Measurements from ENCODE around the gene REG1A. TPM values are rescaled to one million over a fixed set of nuclear protein-coding genes. Genes with fewer than 3 reads are reported as not detected.

The REG1A gene
- total RNA-seq, 5 donors from 2014 or later (not counting 1 experiment from before 2014, with no cell fraction given): 9.1 to 11.7 (median 9.4) TPM; not detected in 2

DNA sequence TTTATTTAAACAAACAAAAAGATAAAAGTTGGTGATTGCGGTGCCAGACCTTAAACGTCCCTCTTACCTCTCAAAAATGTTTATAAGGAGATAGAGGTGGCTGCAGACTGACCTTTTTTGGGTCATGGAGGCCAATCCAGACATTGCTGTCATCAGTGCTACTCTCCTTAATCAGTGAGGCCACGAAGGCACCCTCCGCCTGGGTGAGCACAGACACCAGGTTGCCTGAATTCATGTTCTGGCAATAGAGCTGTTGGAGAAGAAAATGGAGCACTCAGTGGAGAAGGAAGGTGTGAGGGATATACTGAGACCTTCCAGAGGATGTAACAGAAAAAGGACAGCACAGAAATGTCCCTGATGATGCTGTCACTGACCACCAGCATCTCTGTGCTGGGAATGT, 34.0 kb upstream of the REG1A start:
- Mint-ChIP-seq H3K9me3 (peaks cover 7 to 21% (median 15%) of the 10 kb centered on the region in 3 donors), H3K27me3 (no peaks in the 10 kb centered on the region), H3K36me3 (no peaks in the 10 kb centered on the region), H3K27ac (no peak overlapping the region), H3K4me1 (no peaks in the 10 kb centered on the region), H3K4me3 (no peak overlapping the region)
- Histone ChIP-seq H3K4me1 (ENCODE audit: control insufficient read depth in 1 of 2, extremely low read depth in 1 of 2, insufficient read depth in 2 of 2, low read length in 2 of 2) (no peaks in the 10 kb centered on the region), H3K9me3 (no peaks in the 10 kb centered on the region), H3K4me3 (ENCODE audit: control insufficient read depth in 1 of 2, extremely low read depth in 1 of 2, low read length in 1 of 2) (no peak overlapping the region), H3K36me3 (ENCODE audit: control insufficient read depth in 2 of 2, extremely low read depth in 1 of 2, insufficient read depth in 1 of 2, low read length in 1 of 2) (no peaks in the 10 kb centered on the region), H3K27ac (ENCODE audit: low read length) (no peak overlapping the region), H3K27me3 (replicated peaks in 1 of 2; ENCODE audit: control insufficient read depth in 2 of 2, extremely low read depth in 1 of 2, insufficient read depth in 2 of 2, low read length in 1 of 2) (no peaks in the 10 kb centered on the region)
- no peak for DNase-seq
- ChIA-PET CTCF (no interaction called here), POLR2A (no interaction called here)
- 93% methylated on average over 2 of the region's 4 CpGs for WGBS (ENCODE audit: insufficient coverage)
- ATAC-seq (replicated peaks in 1 of 4): no peak

GRCh38 chr2:79087785-79088364, 32.4 kb upstream of the REG1A start, which contains the start of gene REG1B:
Gene REG1B, minus strand, starts transcription at chr2:79087993. Its CDS starts 381 bp downstream, at chr2:79087612.
- H3K27me3 Mint-ChIP-seq: no peaks in the 10 kb centered on the region
- H3K27ac ChIP-seq (ENCODE audit: low read length): no peak within 1 kb of the TSS
- no peaks in the 10 kb centered on the region for H3K27me3 ChIP-seq (replicated peaks in 1 of 2; ENCODE audit: control insufficient read depth in 2 of 2, extremely low read depth in 1 of 2, insufficient read depth in 2 of 2, low read length in 1 of 2)
- POLR2A ChIA-PET: no interaction called here
- no peak for DNase-seq
- H3K4me1 Mint-ChIP-seq: no peaks in the 10 kb centered on the region
- H3K36me3 Mint-ChIP-seq: no peaks in the 10 kb centered on the region
- CTCF ChIA-PET: no interaction called here
- 57% methylated on average over 1 of the region's 2 CpGs for WGBS (ENCODE audit: insufficient coverage)
- no peak for ATAC-seq (replicated peaks in 1 of 4)
- H3K4me3 ChIP-seq (ENCODE audit: control insufficient read depth in 1 of 2, extremely low read depth in 1 of 2, low read length in 1 of 2): no peak within 1 kb of the TSS
- no peaks in the 10 kb centered on the region for H3K4me1 ChIP-seq (ENCODE audit: control insufficient read depth in 1 of 2, extremely low read depth in 1 of 2, insufficient read depth in 2 of 2, low read length in 2 of 2)
- H3K27ac Mint-ChIP-seq: no peak within 1 kb of the TSS
- no peak within 1 kb of the TSS for H3K4me3 Mint-ChIP-seq
- peaks cover 3 to 17% (median 14%) of the 10 kb centered on the region in 3 donors for H3K9me3 Mint-ChIP-seq
- H3K9me3 ChIP-seq: no peaks in the 10 kb centered on the region
- no peaks in the 10 kb centered on the region for H3K36me3 ChIP-seq (ENCODE audit: control insufficient read depth in 2 of 2, extremely low read depth in 1 of 2, insufficient read depth in 1 of 2, low read length in 1 of 2)

DNA sequence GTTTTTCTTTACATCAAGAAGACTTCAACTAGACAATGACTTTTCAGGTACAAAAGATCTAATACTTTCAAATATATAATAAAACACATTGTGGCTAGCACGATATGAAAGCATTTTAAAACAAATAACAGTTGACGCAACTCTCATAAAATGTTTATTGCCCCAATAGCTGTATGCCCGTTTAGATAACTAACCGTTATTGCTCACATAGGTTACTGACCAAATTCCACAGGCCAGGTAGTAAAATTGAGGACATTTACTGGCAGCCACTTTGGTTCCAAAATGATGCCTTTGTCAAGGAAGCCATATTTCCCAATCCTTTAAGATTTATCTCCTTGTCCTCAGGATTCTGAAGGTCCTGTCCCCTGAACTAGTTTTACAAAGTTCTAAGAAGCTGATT, 29.6 kb upstream of the REG1A start:
- Mint-ChIP-seq H3K9me3 (peaks cover 0 to 17% (median 7%) of the 10 kb centered on the region in 3 donors), H3K27me3 (no peaks in the 10 kb centered on the region), H3K4me3 (no peak overlapping the region), H3K4me1 (no peaks in the 10 kb centered on the region), H3K36me3 (no peaks in the 10 kb centered on the region), H3K27ac (no peak overlapping the region)
- H3K9me3 ChIP-seq: no peaks in the 10 kb centered on the region
- ChIA-PET POLR2A (no interaction called here), CTCF (no interaction called here)
- no peak overlapping the region for H3K4me3 ChIP-seq (ENCODE audit: control insufficient read depth in 1 of 2, extremely low read depth in 1 of 2, low read length in 1 of 2)
- H3K36me3 ChIP-seq (ENCODE audit: control insufficient read depth in 2 of 2, extremely low read depth in 1 of 2, insufficient read depth in 1 of 2, low read length in 1 of 2): no peaks in the 10 kb centered on the region
- DNase-seq: no peak
- no peaks in the 10 kb centered on the region for H3K4me1 ChIP-seq (ENCODE audit: control insufficient read depth in 1 of 2, extremely low read depth in 1 of 2, insufficient read depth in 2 of 2, low read length in 2 of 2)
- 76% methylated on average over 3 of the region's 4 CpGs for WGBS (ENCODE audit: insufficient coverage)
- no peak for ATAC-seq (replicated peaks in 1 of 4)
- no peak overlapping the region for H3K27ac ChIP-seq (ENCODE audit: low read length)
- no peaks in the 10 kb centered on the region for H3K27me3 ChIP-seq (replicated peaks in 1 of 2; ENCODE audit: control insufficient read depth in 2 of 2, extremely low read depth in 1 of 2, insufficient read depth in 2 of 2, low read length in 1 of 2)

DNA sequence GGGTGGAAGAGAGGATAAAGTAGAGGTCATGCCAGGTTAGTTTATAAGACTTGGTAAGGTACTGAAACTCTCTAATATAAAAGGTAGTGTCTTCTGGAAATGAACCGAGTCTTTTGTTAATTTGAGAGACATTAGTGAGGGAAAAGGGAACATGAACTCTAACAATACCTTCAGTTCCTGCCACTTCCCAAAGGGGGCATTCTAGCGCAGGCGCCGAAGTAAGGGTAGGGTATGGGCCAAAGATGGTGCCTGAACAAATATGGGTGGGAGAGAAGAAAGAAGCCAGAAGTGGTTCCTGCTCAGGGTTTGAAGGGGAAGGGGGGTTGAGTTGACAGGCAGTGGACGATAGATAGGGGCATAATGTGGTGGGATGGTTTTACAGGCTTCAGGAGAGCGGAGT, 22.4 kb upstream of the REG1A start:
- DNase-seq (no peak), ATAC-seq (replicated peaks in 1 of 4) (no peak)
- ChIA-PET POLR2A (no interaction called here), CTCF (no interaction called here)
- Mint-ChIP-seq H3K27ac (no peak overlapping the region), H3K9me3 (peaks cover 13 to 23% (median 23%) of the 10 kb centered on the region in 3 donors), H3K36me3 (no peaks in the 10 kb centered on the region), H3K4me3 (no peak overlapping the region), H3K4me1 (no peaks in the 10 kb centered on the region), H3K27me3 (no peaks in the 10 kb centered on the region)
- Histone ChIP-seq H3K27me3 (replicated peaks in 1 of 2; ENCODE audit: control insufficient read depth in 2 of 2, extremely low read depth in 1 of 2, insufficient read depth in 2 of 2, low read length in 1 of 2) (no peaks in the 10 kb centered on the region), H3K27ac (ENCODE audit: low read length) (no peak overlapping the region), H3K4me1 (ENCODE audit: control insufficient read depth in 1 of 2, extremely low read depth in 1 of 2, insufficient read depth in 2 of 2, low read length in 2 of 2) (no peaks in the 10 kb centered on the region), H3K9me3 (peaks cover 3% of the 10 kb centered on the region), H3K4me3 (ENCODE audit: control insufficient read depth in 1 of 2, extremely low read depth in 1 of 2, low read length in 1 of 2) (no peak overlapping the region), H3K36me3 (ENCODE audit: control insufficient read depth in 2 of 2, extremely low read depth in 1 of 2, insufficient read depth in 1 of 2, low read length in 1 of 2) (no peaks in the 10 kb centered on the region)
- WGBS (ENCODE audit: insufficient coverage): 72% methylated on average over 5 of the region's 6 CpGs

- Mint-ChIP-seq H3K9me3 (peaks cover 18 to 27% (median 23%) of the 10 kb centered on the region in 3 donors), H3K4me3 (no peak overlapping the region), H3K27me3 (no peaks in the 10 kb centered on the region), H3K36me3 (no peaks in the 10 kb centered on the region), H3K4me1 (no peaks in the 10 kb centered on the region), H3K27ac (no peak overlapping the region)
- no peak for DNase-seq
- Histone ChIP-seq H3K9me3 (peaks cover 3% of the 10 kb centered on the region), H3K27me3 (replicated peaks in 1 of 2; ENCODE audit: control insufficient read depth in 2 of 2, extremely low read depth in 1 of 2, insufficient read depth in 2 of 2, low read length in 1 of 2) (no peaks in the 10 kb centered on the region), H3K36me3 (ENCODE audit: control insufficient read depth in 2 of 2, extremely low read depth in 1 of 2, insufficient read depth in 1 of 2, low read length in 1 of 2) (no peaks in the 10 kb centered on the region), H3K4me1 (ENCODE audit: control insufficient read depth in 1 of 2, extremely low read depth in 1 of 2, insufficient read depth in 2 of 2, low read length in 2 of 2) (no peaks in the 10 kb centered on the region), H3K27ac (ENCODE audit: low read length) (no peak overlapping the region), H3K4me3 (ENCODE audit: control insufficient read depth in 1 of 2, extremely low read depth in 1 of 2, low read length in 1 of 2) (no peak overlapping the region)
- no peak for ATAC-seq (replicated peaks in 1 of 4)
- ChIA-PET POLR2A (no interaction called here), CTCF (no interaction called here)
- 91% methylated on average over 4 of the region's 7 CpGs for WGBS (ENCODE audit: insufficient coverage)
Measured at GRCh38 chr2:79099140-79099686, 21.1 kb upstream of the REG1A start.

GRCh38 chr2:79100285-79100684, 20.0 kb upstream of the REG1A start:
- H3K9me3 Mint-ChIP-seq: peaks cover 18 to 33% (median 23%) of the 10 kb centered on the region in 3 donors

More at GRCh38 chr2:79100285-79100684, 20.0 kb upstream of the REG1A start:
- Mint-ChIP-seq H3K27ac (no peak overlapping the region), H3K27me3 (no peaks in the 10 kb centered on the region), H3K36me3 (no peaks in the 10 kb centered on the region), H3K4me3 (no peak overlapping the region), H3K4me1 (no peaks in the 10 kb centered on the region)
- H3K27ac ChIP-seq (ENCODE audit: low read length): no peak overlapping the region
- no CpG with 5 or more reads among the region's 1 CpG for WGBS (ENCODE audit: insufficient coverage)
- ATAC-seq (replicated peaks in 1 of 4) (no peak), DNase-seq (no peak)
- H3K36me3 ChIP-seq (ENCODE audit: control insufficient read depth in 2 of 2, extremely low read depth in 1 of 2, insufficient read depth in 1 of 2, low read length in 1 of 2): no peaks in the 10 kb centered on the region
- H3K9me3 ChIP-seq: peaks cover 3% of the 10 kb centered on the region
- H3K27me3 ChIP-seq (replicated peaks in 1 of 2; ENCODE audit: control insufficient read depth in 2 of 2, extremely low read depth in 1 of 2, insufficient read depth in 2 of 2, low read length in 1 of 2): no peaks in the 10 kb centered on the region
- no peak overlapping the region for H3K4me3 ChIP-seq (ENCODE audit: control insufficient read depth in 1 of 2, extremely low read depth in 1 of 2, low read length in 1 of 2)
- ChIA-PET POLR2A (no interaction called here), CTCF (no interaction called here)
- no peaks in the 10 kb centered on the region for H3K4me1 ChIP-seq (ENCODE audit: control insufficient read depth in 1 of 2, extremely low read depth in 1 of 2, insufficient read depth in 2 of 2, low read length in 2 of 2)
